ENCODE measurements around the gene FRMD3. TPM values are rescaled to one million over a fixed set of nuclear protein-coding genes. Genes with fewer than 3 reads are reported as not detected.

FRMD3 gene
- total RNA-seq, 1 donor from 2014 or later = 0.59 TPM

DNA sequence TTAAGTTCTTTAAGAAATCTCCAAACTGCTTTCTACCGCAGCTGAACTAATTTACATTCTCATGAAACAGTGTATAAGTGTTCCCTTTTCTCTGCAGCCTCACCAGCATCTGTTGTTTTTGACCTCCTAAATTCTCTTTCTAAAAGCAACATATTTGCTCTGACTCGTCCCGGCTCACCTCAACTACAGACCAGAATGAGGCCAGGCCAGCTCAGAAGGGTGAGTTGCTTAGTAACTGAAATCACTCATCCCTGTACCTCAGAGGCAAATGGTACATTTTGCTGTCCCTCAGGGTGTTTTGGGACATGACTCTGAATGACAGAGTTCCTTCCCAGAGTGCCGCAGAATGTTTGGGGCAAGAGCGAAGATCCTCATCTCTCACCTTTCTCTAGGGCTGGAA is 127.5 kb downstream of the FRMD3 start:
- H3K4me3 Mint-ChIP-seq (ENCODE audit: unreplicated experiment) = no peak overlapping the region
- H3K4me1 Mint-ChIP-seq (ENCODE audit: unreplicated experiment) = no peaks in the 10 kb centered on the region
- no peak overlapping the region for H3K27ac Mint-ChIP-seq (ENCODE audit: unreplicated experiment)
- peaks cover 3% of the 10 kb centered on the region for H3K27me3 Mint-ChIP-seq (ENCODE audit: unreplicated experiment)
- TF ChIP-seq, protein P1, sequence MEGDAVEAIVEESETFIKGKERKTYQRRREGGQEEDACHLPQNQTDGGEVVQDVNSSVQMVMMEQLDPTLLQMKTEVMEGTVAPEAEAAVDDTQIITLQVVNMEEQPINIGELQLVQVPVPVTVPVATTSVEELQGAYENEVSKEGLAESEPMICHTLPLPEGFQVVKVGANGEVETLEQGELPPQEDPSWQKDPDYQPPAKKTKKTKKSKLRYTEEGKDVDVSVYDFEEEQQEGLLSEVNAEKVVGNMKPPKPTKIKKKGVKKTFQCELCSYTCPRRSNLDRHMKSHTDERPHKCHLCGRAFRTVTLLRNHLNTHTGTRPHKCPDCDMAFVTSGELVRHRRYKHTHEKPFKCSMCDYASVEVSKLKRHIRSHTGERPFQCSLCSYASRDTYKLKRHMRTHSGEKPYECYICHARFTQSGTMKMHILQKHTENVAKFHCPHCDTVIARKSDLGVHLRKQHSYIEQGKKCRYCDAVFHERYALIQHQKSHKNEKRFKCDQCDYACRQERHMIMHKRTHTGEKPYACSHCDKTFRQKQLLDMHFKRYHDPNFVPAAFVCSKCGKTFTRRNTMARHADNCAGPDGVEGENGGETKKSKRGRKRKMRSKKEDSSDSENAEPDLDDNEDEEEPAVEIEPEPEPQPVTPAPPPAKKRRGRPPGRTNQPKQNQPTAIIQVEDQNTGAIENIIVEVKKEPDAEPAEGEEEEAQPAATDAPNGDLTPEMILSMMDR (IDR thresholded peaks at IDR 0.05; ENCODE audit: unreplicated experiment) = no peak
- DNase-seq (ENCODE audit: low spot score) = no peak
- no peaks in the 10 kb centered on the region for H3K9me3 Mint-ChIP-seq (ENCODE audit: unreplicated experiment)
- no peaks in the 10 kb centered on the region for H3K36me3 Mint-ChIP-seq (ENCODE audit: low read depth, unreplicated experiment)

DNA sequence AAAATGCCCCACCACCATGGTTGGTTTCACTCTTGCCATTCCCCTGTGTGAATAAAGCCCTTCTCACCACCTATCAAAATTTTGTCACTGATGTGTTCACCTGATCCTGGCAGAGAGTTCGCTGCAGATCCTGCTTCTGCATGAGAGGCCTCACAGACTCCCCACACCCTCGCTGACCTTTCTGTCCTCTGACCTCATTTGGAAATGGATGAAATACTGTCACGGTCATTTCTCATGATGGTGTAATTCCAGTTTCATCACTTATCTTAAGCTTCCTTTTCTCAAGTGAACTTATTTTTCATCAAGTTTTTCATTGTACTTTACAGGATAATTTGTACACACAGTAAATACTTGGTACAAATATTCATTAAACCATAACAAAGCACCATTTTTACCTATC is 131.3 kb downstream of the FRMD3 start:
- H3K27ac Mint-ChIP-seq (ENCODE audit: unreplicated experiment) = no peak overlapping the region
- peaks cover 3% of the 10 kb centered on the region for H3K27me3 Mint-ChIP-seq (ENCODE audit: unreplicated experiment)
- no peaks in the 10 kb centered on the region for H3K36me3 Mint-ChIP-seq (ENCODE audit: low read depth, unreplicated experiment)
- TF ChIP-seq, protein P1 (IDR thresholded peaks at IDR 0.05; ENCODE audit: unreplicated experiment) = no peak
- no peak overlapping the region for H3K4me3 Mint-ChIP-seq (ENCODE audit: unreplicated experiment)
- no peaks in the 10 kb centered on the region for H3K4me1 Mint-ChIP-seq (ENCODE audit: unreplicated experiment)
- no peaks in the 10 kb centered on the region for H3K9me3 Mint-ChIP-seq (ENCODE audit: unreplicated experiment)
- no peak for DNase-seq (ENCODE audit: low spot score)

DNA sequence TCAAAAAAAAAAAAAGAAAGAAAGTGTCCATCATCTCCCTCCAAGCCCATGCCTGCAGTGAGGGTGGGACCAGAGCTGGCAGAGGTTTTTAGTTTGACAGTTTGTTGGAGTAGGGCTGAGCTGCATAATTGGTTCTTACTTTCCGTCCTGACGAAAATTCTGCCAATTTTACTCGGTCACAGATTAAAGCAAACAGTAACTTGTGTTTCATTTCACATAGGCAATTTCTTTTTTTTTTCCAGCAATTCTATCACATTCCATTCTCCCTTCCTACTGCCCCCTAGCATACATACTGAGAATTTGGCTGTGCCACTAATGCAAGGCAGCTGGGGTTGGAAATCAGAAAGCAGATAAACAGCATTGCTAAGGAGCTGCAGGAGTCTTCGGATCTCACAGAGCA is 132.4 kb downstream of the FRMD3 start:
- Mint-ChIP-seq H3K9me3 (ENCODE audit: unreplicated experiment) (no peaks in the 10 kb centered on the region), H3K36me3 (ENCODE audit: low read depth, unreplicated experiment) (no peaks in the 10 kb centered on the region), H3K4me3 (ENCODE audit: unreplicated experiment) (no peak overlapping the region), H3K27ac (ENCODE audit: unreplicated experiment) (no peak overlapping the region), H3K4me1 (ENCODE audit: unreplicated experiment) (no peaks in the 10 kb centered on the region), H3K27me3 (ENCODE audit: unreplicated experiment) (peaks cover 3% of the 10 kb centered on the region)
- DNase-seq (ENCODE audit: low spot score) = no peak
- TF ChIP-seq, protein P1 (IDR thresholded peaks at IDR 0.05; ENCODE audit: unreplicated experiment) = no peak

DNA sequence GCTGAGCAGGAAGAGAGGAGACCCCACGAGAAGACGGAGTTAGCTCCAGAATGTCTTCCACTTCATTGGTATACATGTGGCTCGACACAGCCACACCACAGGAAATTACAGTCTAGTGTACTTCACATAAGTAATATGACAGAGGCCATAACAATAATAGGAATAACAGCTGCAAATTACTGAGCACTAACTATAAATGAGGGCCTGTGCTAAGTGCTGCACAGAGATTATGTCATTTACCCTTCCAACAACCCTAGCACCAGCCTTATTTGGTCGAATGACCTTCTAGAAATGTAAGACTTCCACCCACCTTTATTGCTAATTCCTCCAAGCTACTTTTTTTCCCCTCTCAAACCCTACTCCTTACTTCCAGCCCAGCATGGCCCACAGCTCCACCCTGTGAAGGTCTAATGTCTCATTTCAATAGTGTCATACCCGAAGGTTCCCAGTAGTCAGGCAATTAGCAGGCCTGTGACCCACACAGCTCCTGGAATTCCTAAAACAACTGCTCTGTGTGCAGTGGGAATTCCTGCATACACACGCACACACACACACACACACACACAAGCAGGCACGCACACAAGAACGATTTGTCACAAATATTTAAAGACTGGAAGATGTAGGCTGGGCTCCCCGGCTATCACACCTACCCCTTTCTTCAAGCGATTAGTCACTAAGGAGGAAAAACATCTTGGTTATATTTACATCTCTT is 134.5 kb downstream of the FRMD3 start:
- H3K27me3 Mint-ChIP-seq (ENCODE audit: unreplicated experiment) = no peaks in the 10 kb centered on the region
- no peak overlapping the region for H3K27ac Mint-ChIP-seq (ENCODE audit: unreplicated experiment)
- no peak overlapping the region for H3K4me3 Mint-ChIP-seq (ENCODE audit: unreplicated experiment)
- no peaks in the 10 kb centered on the region for H3K36me3 Mint-ChIP-seq (ENCODE audit: low read depth, unreplicated experiment)
- no peaks in the 10 kb centered on the region for H3K9me3 Mint-ChIP-seq (ENCODE audit: unreplicated experiment)
- DNase-seq (ENCODE audit: low spot score) = no peak
- H3K4me1 Mint-ChIP-seq (ENCODE audit: unreplicated experiment) = no peaks in the 10 kb centered on the region
- TF ChIP-seq, protein P1 (IDR thresholded peaks at IDR 0.05; ENCODE audit: unreplicated experiment) = no peak

DNA sequence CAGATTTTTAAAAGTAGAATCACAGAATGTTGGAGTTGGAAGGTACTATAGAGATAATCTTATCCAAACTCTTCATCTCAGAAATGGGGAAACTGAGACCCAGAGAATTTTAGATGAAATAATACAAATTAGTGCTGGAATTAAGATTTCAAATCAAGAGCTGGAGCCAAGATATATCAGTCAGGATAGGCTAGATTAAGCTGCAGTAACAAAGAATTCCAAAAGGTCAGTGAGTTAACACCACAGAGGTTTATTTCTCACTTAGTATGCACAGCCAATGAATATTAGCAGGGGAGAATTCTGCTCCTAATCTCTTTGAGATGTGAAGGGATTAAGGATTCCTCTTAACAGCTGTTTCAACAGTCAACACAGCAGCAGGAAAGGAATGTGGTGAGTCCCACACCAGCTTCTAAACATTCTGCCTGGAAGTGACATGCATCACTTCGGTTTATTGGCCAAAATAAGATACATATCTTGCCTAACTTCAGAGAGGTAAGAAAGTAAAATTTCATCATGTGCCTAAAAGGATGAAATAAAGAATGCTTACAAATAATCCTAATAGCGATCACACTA is 136.8 kb downstream of the FRMD3 start:
- Mint-ChIP-seq H3K4me1 (ENCODE audit: unreplicated experiment) (no peaks in the 10 kb centered on the region), H3K9me3 (ENCODE audit: unreplicated experiment) (no peaks in the 10 kb centered on the region), H3K36me3 (ENCODE audit: low read depth, unreplicated experiment) (no peaks in the 10 kb centered on the region), H3K4me3 (ENCODE audit: unreplicated experiment) (no peak overlapping the region), H3K27ac (ENCODE audit: unreplicated experiment) (no peak overlapping the region), H3K27me3 (ENCODE audit: unreplicated experiment) (no peaks in the 10 kb centered on the region)
- no peak for DNase-seq (ENCODE audit: low spot score)
- TF ChIP-seq, protein P1 (IDR thresholded peaks at IDR 0.05; ENCODE audit: unreplicated experiment) = no peak
